ENCODE results near the gene TRAM2. TPM values are rescaled to one million over a fixed set of nuclear protein-coding genes. Genes with fewer than 3 reads are reported as not detected.

TRAM2 gene
- total and polyA plus RNA-seq, 2 of the 4 experiments (the other 2 are of a cell fraction) = 77.2 to 95.7 TPM

DNA sequence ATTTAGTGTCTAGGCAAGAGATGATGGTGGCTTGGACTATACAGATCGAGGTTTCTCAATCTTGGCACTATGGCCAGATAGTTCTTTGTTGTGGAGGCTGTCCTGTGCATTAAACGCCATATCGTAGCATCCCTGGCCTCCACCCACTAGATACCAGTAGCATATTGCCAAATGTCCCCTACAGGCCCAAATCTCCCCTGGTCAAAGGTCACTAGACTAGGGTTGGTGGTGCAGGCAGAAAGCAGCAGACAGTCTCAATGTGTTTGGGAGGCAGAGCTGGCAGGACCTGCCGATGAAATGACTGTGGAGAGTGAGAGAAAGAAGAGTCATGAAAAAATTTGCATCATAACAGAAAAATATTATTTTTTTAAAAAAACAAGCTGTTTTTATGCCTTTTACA, 63.0 kb downstream of the TRAM2 start:
- intact Hi-C loops (cut with micrococcal nuclease) = loop anchor here (2.0 to 5.0 kb wide), 2 partner anchors 53 to 148 kb away; no protein-coding TSS in a partner anchor
- no peak overlapping the region for H3K4me3 ChIP-seq (ENCODE audit: insufficient read depth, low read depth, low read length)

More for the DNA sequence above, 63.0 kb downstream of the TRAM2 start:
- peak overlapping the region; percentile 78; the same call in 1 of the 2 replicates for H3K27ac ChIP-seq (ENCODE audit: insufficient read depth, low read length)
- peak overlapping the region; percentile 76 for H2AK5ac ChIP-seq (ENCODE audit: low read depth, low read length)
- no CpG with 5 or more reads among the region's 4 CpGs for WGBS, 2 experiments (ENCODE audit: extremely low coverage in 2 of 2, insufficient read length in 1 of 2)
- peaks cover 53% of the 10 kb centered on the region for H3K4me1 ChIP-seq (ENCODE audit: control insufficient read depth, insufficient read depth, low read length)
- peak overlapping the region; percentile 23 for H2BK20ac ChIP-seq (ENCODE audit: low read depth, low read length)
- peak overlapping the region; percentile 82 for H2BK5ac ChIP-seq (ENCODE audit: low read depth, low read length, poor library complexity, severe bottlenecking)
- TF ChIP-seq RAD21 (IDR thresholded peaks at IDR 0.05; ENCODE audit: low read length) (no peak), BHLHE40 (IDR thresholded peaks at IDR 0.05; ENCODE audit: low read depth, low read length) (no peak)
- TF ChIP-seq, protein P1, sequence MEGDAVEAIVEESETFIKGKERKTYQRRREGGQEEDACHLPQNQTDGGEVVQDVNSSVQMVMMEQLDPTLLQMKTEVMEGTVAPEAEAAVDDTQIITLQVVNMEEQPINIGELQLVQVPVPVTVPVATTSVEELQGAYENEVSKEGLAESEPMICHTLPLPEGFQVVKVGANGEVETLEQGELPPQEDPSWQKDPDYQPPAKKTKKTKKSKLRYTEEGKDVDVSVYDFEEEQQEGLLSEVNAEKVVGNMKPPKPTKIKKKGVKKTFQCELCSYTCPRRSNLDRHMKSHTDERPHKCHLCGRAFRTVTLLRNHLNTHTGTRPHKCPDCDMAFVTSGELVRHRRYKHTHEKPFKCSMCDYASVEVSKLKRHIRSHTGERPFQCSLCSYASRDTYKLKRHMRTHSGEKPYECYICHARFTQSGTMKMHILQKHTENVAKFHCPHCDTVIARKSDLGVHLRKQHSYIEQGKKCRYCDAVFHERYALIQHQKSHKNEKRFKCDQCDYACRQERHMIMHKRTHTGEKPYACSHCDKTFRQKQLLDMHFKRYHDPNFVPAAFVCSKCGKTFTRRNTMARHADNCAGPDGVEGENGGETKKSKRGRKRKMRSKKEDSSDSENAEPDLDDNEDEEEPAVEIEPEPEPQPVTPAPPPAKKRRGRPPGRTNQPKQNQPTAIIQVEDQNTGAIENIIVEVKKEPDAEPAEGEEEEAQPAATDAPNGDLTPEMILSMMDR (conservative IDR thresholded peaks at IDR 0.05; ENCODE audit: low read depth, low read length) = no peak
- in situ Hi-C loops (cut with MboI; ENCODE audit: low sequenced_read_pairs) (loop anchor here (10.0 kb wide), 1 partner anchor 131 kb away; no protein-coding TSS in a partner anchor), dilution Hi-C loops (cut with HindIII; ENCODE audit: low sequenced_read_pairs, unreplicated experiment) (no loop called here)
- H3K27me3 ChIP-seq (ENCODE audit: control insufficient read depth, insufficient read depth, low read length) = no peaks in the 10 kb centered on the region
- H4K91ac ChIP-seq (ENCODE audit: insufficient read depth, low read depth, low read length) = peak overlapping the region; percentile 81
- no peak overlapping the region for H2AFZ ChIP-seq (replicated peaks; ENCODE audit: low read length, poor library complexity)
- H3K4me2 ChIP-seq (ENCODE audit: low read depth, low read length) = no peak overlapping the region
- DNase-seq (no peak), ATAC-seq (ENCODE audit: low read depth) (no peak)
- peak overlapping the region; percentile 59 for H3K14ac ChIP-seq (replicated peaks; ENCODE audit: low read depth, low read length)
- H3K23ac ChIP-seq (ENCODE audit: low read depth, low read length) = peak overlapping the region; percentile 37
- peaks cover 52 to 82% of the 10 kb centered on the region in 2 experiments for H3K79me1 ChIP-seq (ENCODE audit: low read depth in 1 of 2, low read length in 2 of 2)
- 0 out of 2 replicates have a peak overlapping the region, but pooled peaks have one; percentile 26 for H4K5ac ChIP-seq (ENCODE audit: low read depth, low read length)
- H2AK9ac ChIP-seq (replicated peaks; ENCODE audit: low read depth, low read length, poor library complexity) = peak overlapping the region; percentile 39
- BruUV-seq (replicated peaks) = no TSS peak
- H3K9me1 ChIP-seq (ENCODE audit: insufficient read depth, low read length) = peaks cover 48% of the 10 kb centered on the region
- H2BK15ac ChIP-seq (ENCODE audit: low read depth, low read length) = peak overlapping the region; percentile 27; the same call in 1 of the 3 replicates
- peak overlapping the region; percentile 43; the same call in 1 of the 2 replicates for H2BK120ac ChIP-seq (ENCODE audit: low read depth, low read length)
- no peak overlapping the region; the same call in 1 of the 2 replicates for H3K56ac ChIP-seq (ENCODE audit: extremely low read depth, insufficient read depth, low read length)
- H3K9me3 ChIP-seq (ENCODE audit: control insufficient read depth, insufficient read depth, low read length) = no peaks in the 10 kb centered on the region
- peak overlapping the region; percentile 90 for H3K4ac ChIP-seq (ENCODE audit: low read depth, low read length)
- CTCF ChIA-PET = no interaction called here
- H4K20me1 ChIP-seq (ENCODE audit: insufficient read depth, low read length) = no peaks in the 10 kb centered on the region
- H3K36me3 ChIP-seq (ENCODE audit: control insufficient read depth, insufficient read depth, low read length) = peaks cover 48% of the 10 kb centered on the region
- no peak overlapping the region for H3K9ac ChIP-seq (ENCODE audit: low read depth, low read length)
- peak overlapping the region; percentile 63 to 65 for H4K8ac ChIP-seq (ENCODE audit: low read depth in 2 of 2, low read length in 2 of 2)
- POLR2A ChIA-PET (ENCODE audit: unreplicated experiment) = no interaction called here
- peak overlapping the region; percentile 66 for H3K18ac ChIP-seq (ENCODE audit: low read depth, low read length)

Measured in IMR-90 (cell line).